GM21447 (cell line): ENCODE results near the gene NOP56.
A peak's percentile ranks its signal among the peaks of the same experiment; 100 is the strongest.

ENCODE experiments used
- ATAC-seq: cut with Tn5 transposase; IDR thresholded peaks from one replicate; pipeline ENCODE4 v1.9.1; 2021; ENCODE audit not compliant: unreplicated experiment

NOP56 gene

GRCh38 chr20:2651772-2652723, at the start of gene NOP56:
TSS of gene NOP56 (plus strand) at chr20:2652632. CDS start at chr20:2652661, 29 bp downstream.
- peak; percentile 79 for ATAC-seq

- no peak for ATAC-seq
Measured at GRCh38 chr20:2602746-2603145, 49.7 kb upstream of the NOP56 start.

GRCh38 chr20:2603816-2604505, 48.5 kb upstream of the NOP56 start:
- ATAC-seq, result no peak

GRCh38 chr20:2604506-2604835, 48.0 kb upstream of the NOP56 start:
- ATAC-seq, result no peak

- no peak for ATAC-seq
Measured at GRCh38 chr20:2606507-2607006, 45.9 kb upstream of the NOP56 start.

- ATAC-seq, result no peak
Measured at GRCh38 chr20:2610326-2610725, 42.1 kb upstream of the NOP56 start.

GRCh38 chr20:2610941-2611720, 41.3 kb upstream of the NOP56 start:
- ATAC-seq, result no peak

GRCh38 chr20:2612073-2612472, 40.4 kb upstream of the NOP56 start:
- no peak for ATAC-seq

GRCh38 chr20:2616634-2617033, 35.8 kb upstream of the NOP56 start:
- ATAC-seq, result no peak

GRCh38 chr20:2617099-2617714, 35.2 kb upstream of the NOP56 start:
- no peak for ATAC-seq

GRCh38 chr20:2618815-2619214, 33.6 kb upstream of the NOP56 start:
- ATAC-seq, result no peak

- ATAC-seq, result no peak
Measured at GRCh38 chr20:2619337-2619736, 33.1 kb upstream of the NOP56 start.

- ATAC-seq, result no peak
Measured at GRCh38 chr20:2619961-2620595, 32.4 kb upstream of the NOP56 start.

GRCh38 chr20:2624190-2624589, 28.2 kb upstream of the NOP56 start:
- ATAC-seq, result no peak

- ATAC-seq, result no peak
Measured at GRCh38 chr20:2625062-2625461, 27.4 kb upstream of the NOP56 start.

- ATAC-seq, result no peak
Measured at GRCh38 chr20:2626853-2627541, 25.4 kb upstream of the NOP56 start.

- no peak for ATAC-seq
Measured at GRCh38 chr20:2631228-2631627, 21.2 kb upstream of the NOP56 start.

- ATAC-seq, result no peak
Measured at GRCh38 chr20:2633381-2633780, 19.1 kb upstream of the NOP56 start.

- no peak for ATAC-seq
Measured at GRCh38 chr20:2637246-2637645, 15.2 kb upstream of the NOP56 start.

- ATAC-seq, result no peak
Measured at GRCh38 chr20:2640260-2640659, 12.2 kb upstream of the NOP56 start.
